Subcutaneous abdominal adipose tissue (tissue), 5 donors: Measurements from ENCODE around the gene NEK1.
"Not testable (repeated sequence)": the region's sequence is repeated elsewhere in the genome, so short reads cannot be mapped to it uniquely, and the experiment has no call there.

Source experiments
- H3K27ac ChIP-seq: one replicate; pipeline ENCODE4 v1.7.0; 2013; ENCODE audit warnings: low read depth, mild to moderate bottlenecking, inconsistent platforms, low read length, moderate library complexity
- H3K27me3 ChIP-seq, 5 donors: one replicate each; pipeline ENCODE4 v1.7.0; 2013; ENCODE audit warnings: low read length in 5 of 5, inconsistent platforms in 1 of 5; ENCODE audit not compliant: control insufficient read depth in 5 of 5, insufficient read depth in 4 of 5
- H3K36me3 ChIP-seq, 5 donors: one replicate each; pipeline ENCODE4 v1.7.0; 2013; ENCODE audit warnings: low read length in 5 of 5; ENCODE audit not compliant: control insufficient read depth in 5 of 5, insufficient read depth in 5 of 5
- H3K4me1 ChIP-seq, 5 donors: one replicate each; pipeline ENCODE4 v1.7.0; 2013; ENCODE audit warnings: low read length in 5 of 5, mild to moderate bottlenecking in 3 of 5, moderate library complexity in 1 of 5; ENCODE audit not compliant: control insufficient read depth in 5 of 5, insufficient read depth in 5 of 5
- H3K4me3 ChIP-seq, 5 donors: one replicate each; pipeline ENCODE4 v1.7.0; 2013; ENCODE audit warnings: low read length in 5 of 5, low read depth in 1 of 5
- H3K9ac ChIP-seq, 5 donors: one replicate each; pipeline ENCODE4 v1.7.0; 2013; ENCODE audit warnings: low read length in 5 of 5, mild to moderate bottlenecking in 4 of 5, moderate library complexity in 3 of 5
- H3K9me3 ChIP-seq, 5 donors: one replicate each; pipeline ENCODE4 v1.7.0; 2013; ENCODE audit warnings: low read length in 5 of 5; ENCODE audit not compliant: control insufficient read depth in 5 of 5
- donor health status: healthy.
- donor health status: healthy.
- donor health status: healthy.
- donor health status: healthy.
- donor health status: healthy.

The NEK1 gene

GRCh38 chr4:169603312-169603711 is 9.1 kb downstream of the NEK1 start:
- H3K9ac ChIP-seq = no peak overlapping the region
- H3K4me1 ChIP-seq = no peaks in the 10 kb centered on the region
- no peaks in the 10 kb centered on the region for H3K27me3 ChIP-seq
- H3K9me3 ChIP-seq = no peaks in the 10 kb centered on the region
- H3K27ac ChIP-seq = no peak overlapping the region
- peaks cover 13 to 27% (median 17%) of the 10 kb centered on the region in 5 donors for H3K36me3 ChIP-seq
- no peak overlapping the region for H3K4me3 ChIP-seq

GRCh38 chr4:169601016-169601771 is 11.2 kb downstream of the NEK1 start:
- Histone ChIP-seq H3K27ac (no peak overlapping the region), H3K27me3 (no peaks in the 10 kb centered on the region), H3K4me3 (no peak overlapping the region), H3K9ac (peak overlapping the region in 1 of 5 donors; percentile 2), H3K9me3 (no peaks in the 10 kb centered on the region), H3K4me1 (no peaks in the 10 kb centered on the region), H3K36me3 (peaks cover 13 to 29% (median 18%) of the 10 kb centered on the region in 5 donors)

GRCh38 chr4:169594560-169595195 is 17.7 kb downstream of the NEK1 start:
- H3K36me3 ChIP-seq = peaks cover 2 to 33% (median 10%) of the 10 kb centered on the region in 5 donors

GRCh38 chr4:169593050-169593560 is 19.3 kb downstream of the NEK1 start:
- no peaks in the 10 kb centered on the region for H3K27me3 ChIP-seq
- no peaks in the 10 kb centered on the region for H3K4me1 ChIP-seq
- no peak overlapping the region for H3K4me3 ChIP-seq
- H3K36me3 ChIP-seq = peaks cover 10 to 30% (median 17%) of the 10 kb centered on the region in 5 donors
- H3K27ac ChIP-seq = no peak overlapping the region
- no peak overlapping the region for H3K9ac ChIP-seq
- H3K9me3 ChIP-seq = no peaks in the 10 kb centered on the region

More at GRCh38 chr4:169594560-169595195, 17.7 kb downstream of the NEK1 start:
- H3K9me3 ChIP-seq = no peaks in the 10 kb centered on the region
- H3K27me3 ChIP-seq = no peaks in the 10 kb centered on the region
- no peak overlapping the region for H3K4me3 ChIP-seq
- no peak overlapping the region for H3K27ac ChIP-seq
- no peaks in the 10 kb centered on the region for H3K4me1 ChIP-seq
- no peak overlapping the region for H3K9ac ChIP-seq

- H3K36me3 ChIP-seq = peaks cover 11 to 31% (median 25%) of the 10 kb centered on the region in 5 donors
- no peaks in the 10 kb centered on the region for H3K9me3 ChIP-seq
- no peaks in the 10 kb centered on the region for H3K27me3 ChIP-seq
- H3K4me1 ChIP-seq = no peaks in the 10 kb centered on the region
- no peak overlapping the region for H3K27ac ChIP-seq
- no peak overlapping the region for H3K4me3 ChIP-seq
- no peak overlapping the region for H3K9ac ChIP-seq
Measured at GRCh38 chr4:169583563-169583962, 28.8 kb downstream of the NEK1 start.

- Histone ChIP-seq H3K4me1 (no peaks in the 10 kb centered on the region), H3K27me3 (no peaks in the 10 kb centered on the region), H3K4me3 (no peak overlapping the region), H3K27ac (no peak overlapping the region), H3K9ac (no peak overlapping the region), H3K9me3 (no peaks in the 10 kb centered on the region), H3K36me3 (peaks cover 8 to 26% (median 22%) of the 10 kb centered on the region in 5 donors)
Measured at GRCh38 chr4:169582706-169583105, 29.7 kb downstream of the NEK1 start.

- H3K4me1 ChIP-seq = no peaks in the 10 kb centered on the region
- peaks cover 8 to 26% (median 22%) of the 10 kb centered on the region in 5 donors for H3K36me3 ChIP-seq
- no peak overlapping the region for H3K9ac ChIP-seq
- H3K9me3 ChIP-seq = no peaks in the 10 kb centered on the region
- no peaks in the 10 kb centered on the region for H3K27me3 ChIP-seq
- H3K4me3 ChIP-seq = no peak overlapping the region
- H3K27ac ChIP-seq = no peak overlapping the region
Measured at GRCh38 chr4:169582203-169582602, 30.2 kb downstream of the NEK1 start.

GRCh38 chr4:169573889-169574288 is 38.5 kb downstream of the NEK1 start:
- H3K9me3 ChIP-seq = no peaks in the 10 kb centered on the region
- no peaks in the 10 kb centered on the region for H3K27me3 ChIP-seq
- peaks cover 13 to 34% (median 15%) of the 10 kb centered on the region in 5 donors for H3K36me3 ChIP-seq
- no peak overlapping the region for H3K9ac ChIP-seq
- H3K27ac ChIP-seq = no peak overlapping the region
- no peaks in the 10 kb centered on the region for H3K4me1 ChIP-seq
- no peak overlapping the region for H3K4me3 ChIP-seq

GRCh38 chr4:169571435-169571834 is 40.9 kb downstream of the NEK1 start:
- Histone ChIP-seq H3K36me3 (peaks cover 13 to 32% (median 15%) of the 10 kb centered on the region in 5 donors), H3K27ac (no peak overlapping the region), H3K9ac (no peak overlapping the region), H3K9me3 (no peaks in the 10 kb centered on the region), H3K27me3 (no peaks in the 10 kb centered on the region), H3K4me3 (no peak overlapping the region), H3K4me1 (no peaks in the 10 kb centered on the region)

- not testable (repeated sequence) for H3K4me3 ChIP-seq, H3K27me3 ChIP-seq, H3K9me3 ChIP-seq, H3K27ac ChIP-seq, H3K4me1 ChIP-seq, H3K9ac ChIP-seq
- peaks cover 10 to 29% (median 12%) of the 10 kb centered on the region in 5 donors for H3K36me3 ChIP-seq
Measured at GRCh38 chr4:169571012-169571411, 41.4 kb downstream of the NEK1 start.
